Left lung (tissue), 10 donors: ENCODE data around the gene KLHL8. TPM values are rescaled to one million over a fixed set of nuclear protein-coding genes. Genes with fewer than 3 reads are reported as not detected.

ENCODE experiments used
- ATAC-seq: fragments of 200-7000 bp; cut with Tn5 transposase; one replicate; pipeline ENCODE4 v1.9.1; 2020; ENCODE audit warnings: moderate library complexity
- DNase-seq, 4 donors: peaks; one replicate each; pipeline ENCODE4 v3.0.0-alpha.2; 2013 to 2020
- H3K27ac ChIP-seq, 2 donors: fragments of 200-600 bp; sonication (generic) in 1 of 2; one replicate each; pipeline versions ENCODE4 v1.5.0 to v1.8.0; 2020 to 2021
- H3K27me3 ChIP-seq, 2 donors: fragments of 200-600 bp; sonication (generic) in 1 of 2; one replicate each; pipeline versions ENCODE4 v1.5.0 to v1.8.0; 2020 to 2021
- H3K36me3 ChIP-seq, 2 donors: fragments of 200-600 bp; sonication (generic) in 1 of 2; one replicate each; pipeline versions ENCODE4 v1.5.0 to v1.8.0; 2020 to 2021
- H3K4me1 ChIP-seq, 2 donors: fragments of 200-600 bp; one replicate each; pipeline ENCODE4 v1.8.0; 2021
- H3K4me3 ChIP-seq, 2 donors: fragments of 200-600 bp; sonication (generic) in 1 of 2; one replicate each; pipeline versions ENCODE4 v1.5.0 to v1.8.0; 2020 to 2021; ENCODE audit warnings: mild to moderate bottlenecking in 1 of 2
- H3K9me3 ChIP-seq, 2 donors: fragments of 200-600 bp; sonication (generic) in 1 of 2; one replicate each; pipeline versions ENCODE4 v1.5.0 to v1.8.0; 2020 to 2021
- intact Hi-C, 2 donors: fragments of 100-400 bp; cut with DNase I; formaldehyde crosslinking; loops; one replicate each; pipeline versions ENCODE4 v1.11.2 to v1.14.2; 2022
- polyA plus RNA-seq, 6 donors: library from polyadenylated mRNA; unstranded; fragments of 120-200 nt; gene quantifications; one replicate each; pipeline ENCODE4 v1.2.1, GENCODE V29; 2013; ENCODE audit not compliant: insufficient read length in 6 of 6
- total RNA-seq, 2 donors: library from RNA; stranded (reverse); fragmentation: NEBNext Ultra II Directional; extraction: Animal tissue kit (Norgen Biotek cat#: 25700); gene quantifications; one replicate each; pipeline ENCODE4 v1.2.1, GENCODE V29; 2021
- TF ChIP-seq, protein P1 (sequence below), 2 donors: fragments of 200-600 bp; sonication (generic) in 1 of 2; IDR thresholded peaks; one replicate each; pipeline versions ENCODE4 v1.5.0 to v1.8.0; 2021; ENCODE audit warnings: antibody characterized with exemption in 2 of 2
- donor health status: DM: no; HTN: yes; CAD: no.
- donor health status: DM: no; HTN: no; CAD: no.

Gene KLHL8
- total and polyA plus RNA-seq, 8 donors = 14.7 to 21.3 (median 18.9) TPM

DNA sequence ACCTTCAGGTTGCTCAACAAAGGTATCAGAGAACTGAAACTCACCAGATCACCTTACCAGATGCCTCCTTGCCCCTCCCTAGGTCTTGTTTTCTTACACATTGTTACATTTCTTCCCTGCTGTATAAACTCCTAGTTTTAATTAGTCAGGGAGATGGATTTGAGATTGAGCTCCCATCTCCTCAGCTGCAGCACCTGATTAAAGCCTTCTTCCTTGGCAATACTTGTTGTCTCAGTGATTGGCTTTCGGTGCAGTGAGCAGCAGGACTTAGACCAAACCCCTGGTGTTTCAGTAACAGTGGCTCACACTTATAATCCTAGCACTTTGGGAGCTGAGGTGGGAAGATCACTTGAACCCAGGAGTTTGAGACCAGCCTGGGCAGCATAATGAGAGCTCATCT lies 42.5 kb upstream of the KLHL8 start:
- no peak overlapping the region for H3K4me3 ChIP-seq
- ATAC-seq = no peak

GRCh38 chr4:87260477-87260876 lies 40.1 kb upstream of the KLHL8 start:
- no peaks in the 10 kb centered on the region for H3K36me3 ChIP-seq
- peaks cover 0 to 6% of the 10 kb centered on the region in 2 donors for H3K9me3 ChIP-seq

More for the DNA sequence above, 42.5 kb upstream of the KLHL8 start:
- Histone ChIP-seq H3K9me3 (peaks cover 0 to 6% of the 10 kb centered on the region in 2 donors), H3K27me3 (no peaks in the 10 kb centered on the region), H3K36me3 (no peaks in the 10 kb centered on the region), H3K4me1 (no peaks in the 10 kb centered on the region), H3K27ac (no peak overlapping the region)
- intact Hi-C loops = no loop called here
- no peak for DNase-seq
- TF ChIP-seq, protein P1, sequence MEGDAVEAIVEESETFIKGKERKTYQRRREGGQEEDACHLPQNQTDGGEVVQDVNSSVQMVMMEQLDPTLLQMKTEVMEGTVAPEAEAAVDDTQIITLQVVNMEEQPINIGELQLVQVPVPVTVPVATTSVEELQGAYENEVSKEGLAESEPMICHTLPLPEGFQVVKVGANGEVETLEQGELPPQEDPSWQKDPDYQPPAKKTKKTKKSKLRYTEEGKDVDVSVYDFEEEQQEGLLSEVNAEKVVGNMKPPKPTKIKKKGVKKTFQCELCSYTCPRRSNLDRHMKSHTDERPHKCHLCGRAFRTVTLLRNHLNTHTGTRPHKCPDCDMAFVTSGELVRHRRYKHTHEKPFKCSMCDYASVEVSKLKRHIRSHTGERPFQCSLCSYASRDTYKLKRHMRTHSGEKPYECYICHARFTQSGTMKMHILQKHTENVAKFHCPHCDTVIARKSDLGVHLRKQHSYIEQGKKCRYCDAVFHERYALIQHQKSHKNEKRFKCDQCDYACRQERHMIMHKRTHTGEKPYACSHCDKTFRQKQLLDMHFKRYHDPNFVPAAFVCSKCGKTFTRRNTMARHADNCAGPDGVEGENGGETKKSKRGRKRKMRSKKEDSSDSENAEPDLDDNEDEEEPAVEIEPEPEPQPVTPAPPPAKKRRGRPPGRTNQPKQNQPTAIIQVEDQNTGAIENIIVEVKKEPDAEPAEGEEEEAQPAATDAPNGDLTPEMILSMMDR (IDR thresholded peaks at IDR 0.05) = no peak

DNA sequence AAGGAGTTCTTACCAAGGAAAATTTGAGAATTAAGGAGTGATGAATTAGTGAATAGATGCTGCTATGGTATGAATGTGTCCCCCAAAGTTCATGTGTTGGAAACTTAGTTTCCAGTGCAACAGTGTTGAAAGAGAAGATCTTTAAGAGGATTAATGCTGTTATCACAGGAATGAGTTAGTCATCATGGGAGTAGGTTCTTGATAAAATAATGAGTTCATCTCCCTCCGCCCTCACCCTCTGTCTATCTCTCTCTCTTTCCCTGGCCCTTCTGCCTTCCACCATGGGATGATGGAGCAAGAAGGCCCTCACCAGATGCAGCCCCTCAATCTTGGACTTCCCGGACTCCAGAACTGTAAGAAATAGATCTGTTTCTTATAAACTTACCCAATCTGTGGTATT lies 38.3 kb upstream of the KLHL8 start:
- Histone ChIP-seq H3K27me3 (no peaks in the 10 kb centered on the region), H3K4me3 (no peak overlapping the region), H3K4me1 (no peaks in the 10 kb centered on the region), H3K9me3 (peaks cover 0 to 6% of the 10 kb centered on the region in 2 donors), H3K36me3 (no peaks in the 10 kb centered on the region), H3K27ac (no peak overlapping the region)
- TF ChIP-seq, protein P1 (IDR thresholded peaks at IDR 0.05) = no peak
- ATAC-seq (no peak), DNase-seq (no peak)
- intact Hi-C loops = no loop called here

More at GRCh38 chr4:87260477-87260876, 40.1 kb upstream of the KLHL8 start:
- H3K4me1 ChIP-seq = no peaks in the 10 kb centered on the region
- DNase-seq (no peak), ATAC-seq (no peak)
- TF ChIP-seq, protein P1 (IDR thresholded peaks at IDR 0.05) = no peak
- intact Hi-C loops = no loop called here
- H3K4me3 ChIP-seq = no peak overlapping the region
- no peak overlapping the region for H3K27ac ChIP-seq
- H3K27me3 ChIP-seq = no peaks in the 10 kb centered on the region

DNA sequence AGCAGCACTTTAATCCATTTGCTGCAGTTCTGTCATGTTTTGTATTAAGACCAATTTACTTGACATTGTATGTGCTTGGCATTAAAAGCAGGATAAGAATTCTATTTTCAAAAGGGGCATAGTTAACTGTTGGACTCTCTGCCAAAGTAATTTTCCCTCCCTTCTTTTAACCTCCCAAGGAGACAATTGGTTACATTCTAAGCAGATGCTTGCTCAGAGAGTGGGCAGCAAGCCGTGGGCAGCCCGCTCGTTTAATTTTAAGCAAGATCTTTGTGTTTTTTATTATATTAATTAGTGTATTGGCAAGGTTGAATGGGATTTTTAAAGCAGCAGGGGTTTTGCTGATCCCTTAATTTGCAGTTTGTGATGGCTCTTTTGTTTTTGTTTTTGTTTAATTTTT lies 37.1 kb upstream of the KLHL8 start:
- Histone ChIP-seq H3K36me3 (no peaks in the 10 kb centered on the region), H3K4me3 (no peak overlapping the region), H3K4me1 (no peaks in the 10 kb centered on the region), H3K9me3 (no peaks in the 10 kb centered on the region), H3K27ac (no peak overlapping the region), H3K27me3 (no peaks in the 10 kb centered on the region)
- no peak for DNase-seq
- ATAC-seq = no peak
- intact Hi-C loops = no loop called here
- TF ChIP-seq, protein P1 (IDR thresholded peaks at IDR 0.05) = no peak

GRCh38 chr4:87255755-87256154 lies 35.3 kb upstream of the KLHL8 start:
- no peaks in the 10 kb centered on the region for H3K4me1 ChIP-seq
- H3K27me3 ChIP-seq = no peaks in the 10 kb centered on the region
- DNase-seq = no peak
- no peak for ATAC-seq
- intact Hi-C loops = no loop called here
- no peak overlapping the region for H3K27ac ChIP-seq
- no peak overlapping the region for H3K4me3 ChIP-seq
- TF ChIP-seq, protein P1 (IDR thresholded peaks at IDR 0.05) = no peak
- no peaks in the 10 kb centered on the region for H3K9me3 ChIP-seq
- H3K36me3 ChIP-seq = no peaks in the 10 kb centered on the region
